PFSK-1 (cell line): ENCODE data around the gene INF2.

Experiments
- POLR2AphosphoS5 ChIP-seq: IDR thresholded peaks from 2 replicates; pipeline ENCODE4 v1.6.1; 2012; ENCODE audit warnings: low read depth, mild to moderate bottlenecking, control low read depth, low read length, moderate library complexity
- SIN3A ChIP-seq: IDR thresholded peaks from 2 replicates; pipeline ENCODE4 v1.6.1; 2012; ENCODE audit warnings: mild to moderate bottlenecking, low read length, moderate library complexity, borderline replicate concordance; ENCODE audit not compliant: insufficient read depth
- TAF1 ChIP-seq: IDR thresholded peaks from 2 replicates; pipeline ENCODE4 v1.6.1; 2012; ENCODE audit warnings: low read length, control low read depth, borderline replicate concordance; ENCODE audit not compliant: insufficient read depth
- TF ChIP-seq, protein P1 (sequence below), 2 experiments: IDR thresholded peaks; 2 replicates each; pipeline versions ENCODE4 v1.6.1 to v1.8.0; 2011 to 2012; ENCODE audit warnings: low read depth in 2 of 2, low read length in 2 of 2, control low read depth in 1 of 2, inconsistent platforms in 1 of 2, mild to moderate bottlenecking in 1 of 2, moderate library complexity in 1 of 2; ENCODE audit not compliant: insufficient read depth in 1 of 2

DNA sequence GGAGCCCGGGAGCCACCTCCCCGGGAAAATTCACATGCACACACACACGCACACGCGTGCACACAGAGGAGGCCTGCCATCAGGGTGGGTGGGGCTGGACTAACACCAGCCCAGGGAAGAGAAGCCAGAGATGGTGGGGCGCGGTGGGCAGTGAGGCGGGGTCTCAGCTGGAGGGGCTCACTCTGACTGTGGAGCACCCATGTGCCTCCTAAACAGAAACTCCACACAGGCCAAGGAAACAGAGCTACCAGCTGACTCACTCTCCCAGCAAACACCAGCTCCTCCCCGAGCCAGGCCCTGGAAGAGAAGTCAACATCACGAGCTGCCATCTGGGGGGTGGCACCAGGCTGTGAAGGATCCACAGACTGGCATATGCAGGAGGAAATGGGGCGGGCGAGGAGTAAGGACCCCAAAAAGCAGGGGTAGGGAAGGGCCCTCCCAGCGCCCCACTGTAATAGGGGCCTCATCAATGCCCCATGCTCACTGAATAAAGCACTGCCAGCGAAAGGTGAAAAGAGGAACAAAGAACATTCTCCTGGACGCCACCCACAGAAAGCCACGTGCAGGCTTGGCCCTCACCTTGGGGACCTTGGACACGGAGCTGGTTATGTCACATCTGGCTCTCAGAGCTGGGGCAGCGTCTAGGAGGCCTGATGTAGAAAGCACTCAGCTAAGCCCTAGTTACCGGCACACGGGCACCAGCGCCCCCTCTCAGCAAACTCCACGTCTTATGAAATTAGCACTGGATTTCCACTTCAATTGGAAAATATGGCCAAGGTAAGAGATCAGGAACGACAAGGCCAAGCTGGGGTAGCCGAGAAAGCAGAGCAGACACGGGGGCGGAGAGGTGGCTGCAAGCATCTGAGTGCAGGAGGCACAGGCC is 8.4 kb upstream of the INF2 start:
- TF ChIP-seq SIN3A (no peak), POLR2AphosphoS5 (no peak), TAF1 (no peak)
- TF ChIP-seq, protein P1, sequence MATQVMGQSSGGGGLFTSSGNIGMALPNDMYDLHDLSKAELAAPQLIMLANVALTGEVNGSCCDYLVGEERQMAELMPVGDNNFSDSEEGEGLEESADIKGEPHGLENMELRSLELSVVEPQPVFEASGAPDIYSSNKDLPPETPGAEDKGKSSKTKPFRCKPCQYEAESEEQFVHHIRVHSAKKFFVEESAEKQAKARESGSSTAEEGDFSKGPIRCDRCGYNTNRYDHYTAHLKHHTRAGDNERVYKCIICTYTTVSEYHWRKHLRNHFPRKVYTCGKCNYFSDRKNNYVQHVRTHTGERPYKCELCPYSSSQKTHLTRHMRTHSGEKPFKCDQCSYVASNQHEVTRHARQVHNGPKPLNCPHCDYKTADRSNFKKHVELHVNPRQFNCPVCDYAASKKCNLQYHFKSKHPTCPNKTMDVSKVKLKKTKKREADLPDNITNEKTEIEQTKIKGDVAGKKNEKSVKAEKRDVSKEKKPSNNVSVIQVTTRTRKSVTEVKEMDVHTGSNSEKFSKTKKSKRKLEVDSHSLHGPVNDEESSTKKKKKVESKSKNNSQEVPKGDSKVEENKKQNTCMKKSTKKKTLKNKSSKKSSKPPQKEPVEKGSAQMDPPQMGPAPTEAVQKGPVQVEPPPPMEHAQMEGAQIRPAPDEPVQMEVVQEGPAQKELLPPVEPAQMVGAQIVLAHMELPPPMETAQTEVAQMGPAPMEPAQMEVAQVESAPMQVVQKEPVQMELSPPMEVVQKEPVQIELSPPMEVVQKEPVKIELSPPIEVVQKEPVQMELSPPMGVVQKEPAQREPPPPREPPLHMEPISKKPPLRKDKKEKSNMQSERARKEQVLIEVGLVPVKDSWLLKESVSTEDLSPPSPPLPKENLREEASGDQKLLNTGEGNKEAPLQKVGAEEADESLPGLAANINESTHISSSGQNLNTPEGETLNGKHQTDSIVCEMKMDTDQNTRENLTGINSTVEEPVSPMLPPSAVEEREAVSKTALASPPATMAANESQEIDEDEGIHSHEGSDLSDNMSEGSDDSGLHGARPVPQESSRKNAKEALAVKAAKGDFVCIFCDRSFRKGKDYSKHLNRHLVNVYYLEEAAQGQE (IDR thresholded peaks at IDR 0.05; ENCODE audit: insufficient read depth in 1 of 2, low read depth in 2 of 2, low read length in 2 of 2): no peak
